Ascending aorta (tissue), 2 donors: ENCODE data around the gene EXOSC2. TPM values are rescaled to one million over a fixed set of nuclear protein-coding genes. Genes with fewer than 3 reads are reported as not detected.

Source experiments
- DNase-seq, 2 donors: peaks; one replicate each; pipeline ENCODE4 v3.0.0-alpha.2; 2019; ENCODE audit warnings: low spot score in 2 of 2
- H3K27ac ChIP-seq, 2 donors: fragments of 200-600 bp; sonication (generic); one replicate each; pipeline ENCODE4 v1.5.1; 2016 to 2017; ENCODE audit warnings: mild to moderate bottlenecking in 1 of 2
- H3K27me3 ChIP-seq: fragments of 200-600 bp; sonication (generic); one replicate; pipeline ENCODE4 v1.5.1; 2017
- H3K36me3 ChIP-seq, 2 donors: fragments of 200-600 bp; sonication (generic); one replicate each; pipeline ENCODE4 v1.5.1; 2016
- H3K4me1 ChIP-seq, 2 donors: fragments of 200-600 bp; sonication (generic); one replicate each; pipeline ENCODE4 v1.5.1; 2016 to 2017; ENCODE audit warnings: mild to moderate bottlenecking in 1 of 2
- H3K4me3 ChIP-seq, 2 donors: fragments of 200-600 bp; sonication (generic); one replicate each; pipeline ENCODE4 v1.5.1; 2016 to 2017; ENCODE audit warnings: mild to moderate bottlenecking in 1 of 2
- H3K9me3 ChIP-seq, 2 donors: fragments of 200-600 bp; sonication (generic); one replicate each; pipeline ENCODE4 v1.5.1; 2016
- intact Hi-C: fragments of 100-400 bp; cut with DNase I; formaldehyde crosslinking; loops from one replicate; pipeline ENCODE4 v1.15.1; 2023
- total RNA-seq: library from RNA; depleted of rRNA; stranded (reverse); fragments of >200 nt; gene quantifications from one replicate; pipeline ENCODE4 v1.1.0, GENCODE V29; 2016
- TF ChIP-seq, protein P1 (sequence below), 3 experiments: fragments of 200-600 bp in 2 of 3; fragments of 450-650 bp in 1 of 3; sonication (generic) in 2 of 3; IDR thresholded peaks; one replicate each; pipeline ENCODE4 v1.5.1; 2016 to 2019; ENCODE audit warnings: antibody characterized with exemption in 3 of 3, mild to moderate bottlenecking in 1 of 3, moderate library complexity in 1 of 3

EXOSC2 gene
- total RNA-seq, 1 donor from 2014 or later, result 20.6 TPM

DNA sequence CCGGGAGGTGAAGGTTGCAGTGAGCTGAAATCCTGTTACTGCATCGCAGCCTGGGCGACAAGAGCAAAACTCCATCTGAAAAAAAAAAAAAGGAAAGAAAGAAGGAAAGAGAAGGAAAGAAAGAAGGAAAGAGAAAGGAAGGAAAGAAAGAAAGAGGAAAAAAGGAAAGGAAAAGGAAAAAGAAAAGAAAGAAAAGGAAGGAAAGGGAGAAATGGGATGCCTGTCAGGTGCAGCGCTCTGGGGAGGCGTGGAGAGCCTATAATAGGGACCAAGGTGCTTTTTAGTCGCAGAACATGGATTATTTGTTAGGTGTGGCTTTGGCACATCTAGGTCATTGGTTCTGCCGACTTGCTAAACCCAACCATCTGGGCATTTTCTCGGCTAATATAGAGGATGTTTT is 17.9 kb downstream of the EXOSC2 start:
- Histone ChIP-seq H3K4me1 (peaks cover 0 to 14% of the 10 kb centered on the region in 2 donors), H3K4me3 (no peak overlapping the region), H3K9me3 (no peaks in the 10 kb centered on the region), H3K27ac (no peak overlapping the region), H3K36me3 (no peaks in the 10 kb centered on the region), H3K27me3 (no peaks in the 10 kb centered on the region)
- TF ChIP-seq, protein P1, sequence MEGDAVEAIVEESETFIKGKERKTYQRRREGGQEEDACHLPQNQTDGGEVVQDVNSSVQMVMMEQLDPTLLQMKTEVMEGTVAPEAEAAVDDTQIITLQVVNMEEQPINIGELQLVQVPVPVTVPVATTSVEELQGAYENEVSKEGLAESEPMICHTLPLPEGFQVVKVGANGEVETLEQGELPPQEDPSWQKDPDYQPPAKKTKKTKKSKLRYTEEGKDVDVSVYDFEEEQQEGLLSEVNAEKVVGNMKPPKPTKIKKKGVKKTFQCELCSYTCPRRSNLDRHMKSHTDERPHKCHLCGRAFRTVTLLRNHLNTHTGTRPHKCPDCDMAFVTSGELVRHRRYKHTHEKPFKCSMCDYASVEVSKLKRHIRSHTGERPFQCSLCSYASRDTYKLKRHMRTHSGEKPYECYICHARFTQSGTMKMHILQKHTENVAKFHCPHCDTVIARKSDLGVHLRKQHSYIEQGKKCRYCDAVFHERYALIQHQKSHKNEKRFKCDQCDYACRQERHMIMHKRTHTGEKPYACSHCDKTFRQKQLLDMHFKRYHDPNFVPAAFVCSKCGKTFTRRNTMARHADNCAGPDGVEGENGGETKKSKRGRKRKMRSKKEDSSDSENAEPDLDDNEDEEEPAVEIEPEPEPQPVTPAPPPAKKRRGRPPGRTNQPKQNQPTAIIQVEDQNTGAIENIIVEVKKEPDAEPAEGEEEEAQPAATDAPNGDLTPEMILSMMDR (IDR thresholded peaks at IDR 0.05), result no peak
- intact Hi-C loops, result loop anchor here (5.0 kb wide), 2 partner anchors 61 to 136 kb away; no protein-coding TSS in a partner anchor
- DNase-seq, result no peak

DNA sequence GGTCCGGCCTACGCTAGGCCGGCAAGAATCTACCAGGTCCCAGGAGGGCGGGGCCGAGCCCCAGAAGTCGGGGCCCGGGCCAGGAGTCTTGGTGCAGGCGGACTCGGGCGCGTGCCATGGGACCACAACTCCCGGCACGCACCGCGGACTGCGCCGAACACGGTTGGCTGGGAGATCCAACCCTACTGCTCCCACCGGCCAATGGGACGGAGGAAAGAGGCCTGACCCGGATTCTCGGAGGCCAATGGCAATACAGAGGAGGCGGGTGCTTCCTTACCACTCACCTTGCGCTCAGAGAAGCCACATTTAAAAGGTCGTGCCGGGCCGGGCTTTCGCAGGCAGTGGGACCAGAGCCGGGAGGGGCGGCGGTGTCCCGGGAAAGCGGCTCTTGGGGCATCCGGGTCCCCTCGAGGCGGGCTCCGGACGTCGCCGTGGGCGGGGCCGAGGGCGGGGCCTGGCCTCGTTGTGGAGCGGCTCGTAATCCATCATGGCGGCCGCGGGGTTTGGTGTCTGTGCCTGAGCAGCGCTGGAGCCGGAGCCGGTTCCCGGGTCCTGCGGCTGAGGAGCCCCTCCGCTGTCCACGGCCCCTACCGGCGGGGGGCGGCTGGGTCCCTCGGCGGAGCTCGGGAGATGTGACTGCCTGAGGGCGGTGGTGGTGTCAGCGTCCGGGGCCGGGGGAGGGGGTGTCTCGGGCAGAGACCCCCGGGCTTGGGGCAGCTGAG is 19.1 kb downstream of the EXOSC2 start:
- TF ChIP-seq, protein P1 (IDR thresholded peaks at IDR 0.05), result no peak

DNA sequence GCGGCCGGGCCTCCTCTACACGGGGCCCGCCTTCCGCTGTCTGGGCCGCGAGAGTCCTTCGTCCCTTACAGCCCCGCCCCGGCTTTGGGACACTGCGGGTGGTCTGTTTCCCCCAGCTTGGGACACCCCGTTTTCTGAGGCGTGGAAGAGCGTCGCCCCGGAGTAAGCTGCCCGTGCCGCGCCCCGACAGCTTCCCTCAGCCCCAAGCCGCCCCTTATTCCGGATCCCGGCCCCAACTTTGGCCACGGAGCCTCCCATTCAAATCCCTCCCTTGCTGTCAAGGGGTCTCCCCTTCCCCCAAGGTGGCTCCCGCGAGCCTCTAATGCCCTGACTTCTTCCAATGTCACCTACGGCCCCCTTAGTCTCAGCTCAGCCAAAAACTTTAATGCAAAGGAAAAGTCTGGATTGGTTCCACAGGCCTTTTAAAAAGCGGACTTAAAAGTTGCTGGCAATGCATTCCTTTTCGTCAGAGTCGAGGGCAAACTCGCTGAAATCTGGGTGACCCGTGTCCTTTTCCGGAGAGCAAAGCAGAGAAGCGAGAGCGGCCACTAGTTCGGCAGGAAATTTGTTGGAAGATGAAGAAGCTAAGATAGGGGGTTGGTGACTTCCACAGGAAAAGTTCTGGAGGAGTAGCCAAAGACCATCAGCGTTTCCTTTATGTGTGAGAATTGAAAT is 19.8 kb downstream of the EXOSC2 start:
- DNase-seq, result peak in 1 of 2 donors; percentile 72
- Histone ChIP-seq H3K4me1 (peaks cover 0 to 16% of the 10 kb centered on the region in 2 donors), H3K4me3 (peak overlapping the region; percentile 78 to 90), H3K27me3 (no peaks in the 10 kb centered on the region), H3K27ac (peak overlapping the region; percentile 98 to 99), H3K36me3 (no peaks in the 10 kb centered on the region), H3K9me3 (no peaks in the 10 kb centered on the region)
- TF ChIP-seq, protein P1 (IDR thresholded peaks at IDR 0.05), result no peak
- intact Hi-C loops, result loop anchor here (2.0 to 5.0 kb wide), 3 partner anchors 59 to 149 kb away; no protein-coding TSS in a partner anchor

More for the DNA sequence above, 19.1 kb downstream of the EXOSC2 start:
- H3K27ac ChIP-seq, result peak overlapping the region; percentile 98 to 99
- intact Hi-C loops, result loop anchor here (1.0 to 5.0 kb wide), 5 partner anchors 19 to 150 kb away; partner anchors contain the start of genes EXOSC2 and FUBP3
- peaks cover 0 to 16% of the 10 kb centered on the region in 2 donors for H3K4me1 ChIP-seq
- peak; percentile 96 to 99 for DNase-seq
- H3K9me3 ChIP-seq, result no peaks in the 10 kb centered on the region
- H3K4me3 ChIP-seq, result peak overlapping the region; percentile 78 to 90
- H3K36me3 ChIP-seq, result no peaks in the 10 kb centered on the region
- no peaks in the 10 kb centered on the region for H3K27me3 ChIP-seq

DNA sequence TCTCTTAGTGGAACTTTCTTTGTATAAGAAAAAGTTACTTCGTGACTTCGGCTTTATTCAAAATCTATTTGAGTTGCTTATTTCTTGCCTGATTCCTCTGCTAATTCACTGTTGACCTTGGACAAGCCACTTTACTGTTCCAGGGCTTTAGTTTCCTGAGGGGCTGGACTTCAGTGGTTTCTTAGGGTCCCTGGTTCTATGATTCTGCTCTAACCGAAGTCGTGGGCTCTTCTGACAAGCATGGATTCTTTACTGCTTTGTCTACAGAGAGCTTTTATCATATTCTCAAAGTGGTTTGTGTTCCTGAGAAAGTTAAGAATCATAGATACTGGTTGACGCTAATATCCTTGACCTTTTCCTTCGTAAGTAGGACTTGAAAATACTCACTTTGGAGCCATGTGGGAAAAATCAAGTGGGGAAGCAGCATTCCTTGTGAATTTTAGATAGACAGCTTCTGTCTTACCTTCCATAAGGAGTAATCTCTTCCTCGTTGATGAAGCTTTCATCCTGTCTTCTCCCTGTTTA is 21.1 kb downstream of the EXOSC2 start:
- Histone ChIP-seq H3K36me3 (no peaks in the 10 kb centered on the region), H3K9me3 (no peaks in the 10 kb centered on the region), H3K4me1 (peaks cover 0 to 16% of the 10 kb centered on the region in 2 donors), H3K27ac (peak overlapping the region; percentile 21 to 33), H3K27me3 (no peaks in the 10 kb centered on the region), H3K4me3 (peak overlapping the region; percentile 78 to 90)
- TF ChIP-seq, protein P1 (IDR thresholded peaks at IDR 0.05), result no peak
- intact Hi-C loops, result loop anchor here (5.0 kb wide), 2 partner anchors 58 to 133 kb away; no protein-coding TSS in a partner anchor
- no peak for DNase-seq

DNA sequence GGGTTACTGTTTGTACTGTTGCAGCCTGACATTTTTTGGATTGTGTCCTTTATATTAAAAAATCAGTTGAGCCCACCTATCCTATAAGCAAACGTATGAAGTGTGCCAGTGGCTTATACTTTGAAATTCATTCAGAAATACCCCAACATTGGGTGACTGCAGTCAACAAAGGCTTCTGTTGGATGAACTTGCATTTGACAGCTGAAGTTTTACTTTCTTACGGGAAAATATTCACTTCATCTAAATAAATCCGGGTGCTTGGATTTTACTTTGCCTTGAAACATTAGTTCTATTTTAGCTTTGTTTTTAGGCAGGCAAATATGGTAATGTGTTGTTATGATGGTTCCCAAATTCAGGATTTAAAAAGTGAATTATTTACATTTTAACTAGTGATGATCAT is 21.7 kb downstream of the EXOSC2 start:
- TF ChIP-seq, protein P1 (IDR thresholded peaks at IDR 0.05), result no peak
- peaks cover 0 to 16% of the 10 kb centered on the region in 2 donors for H3K4me1 ChIP-seq
- H3K27me3 ChIP-seq, result no peaks in the 10 kb centered on the region
- no peaks in the 10 kb centered on the region for H3K36me3 ChIP-seq
- intact Hi-C loops, result no loop called here
- no peaks in the 10 kb centered on the region for H3K9me3 ChIP-seq
- DNase-seq, result no peak
- peak overlapping the region; percentile 78 to 90 for H3K4me3 ChIP-seq
- H3K27ac ChIP-seq, result peak overlapping the region in 1 of 2 donors; percentile 33
